GM19099 (cell line): ENCODE results near the gene SLC35C1.

ENCODE experiments used
- POLR2A ChIP-seq: IDR thresholded peaks from 3 replicates; pipeline ENCODE4 v1.6.1; 2011; ENCODE audit warnings: low read depth; ENCODE audit not compliant: insufficient read length; ENCODE audit errors: extremely low read depth

The SLC35C1 gene

DNA sequence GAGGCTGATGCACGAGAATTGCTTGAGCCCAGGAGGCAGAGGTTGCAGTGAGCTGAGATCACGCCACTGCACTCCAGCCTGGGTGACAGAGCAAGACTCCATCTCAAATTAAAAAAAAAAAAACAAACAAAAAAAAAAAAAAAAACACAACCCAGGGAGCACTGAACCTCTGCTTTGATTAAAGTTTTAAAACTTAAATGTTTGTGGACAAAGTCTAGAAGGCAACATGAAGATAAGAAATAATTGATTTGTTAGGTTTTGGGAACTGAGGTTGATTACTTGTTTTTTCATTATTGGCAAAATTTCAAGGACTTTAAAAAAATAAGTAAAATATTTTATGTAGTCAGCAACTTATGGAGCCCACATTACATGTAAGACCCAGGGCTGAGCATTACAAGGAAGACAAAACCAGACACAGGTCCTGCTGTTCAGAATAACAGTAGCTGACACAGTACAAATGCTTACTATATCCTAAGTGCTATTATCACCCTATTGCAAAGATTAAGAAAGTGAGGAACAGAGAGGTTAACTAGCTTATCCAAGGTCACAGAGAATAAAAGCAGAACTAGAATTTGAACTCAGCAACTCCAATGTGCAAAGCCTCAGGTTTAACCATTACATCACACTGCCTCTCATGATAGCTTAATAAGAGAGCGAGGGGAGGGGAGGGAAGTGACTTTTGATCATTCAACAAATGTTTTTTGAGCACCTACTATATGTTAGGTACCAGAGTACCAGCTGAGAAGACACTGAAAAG lies 40.1 kb downstream of the SLC35C1 start:
- no peak for TF ChIP-seq POLR2A

DNA sequence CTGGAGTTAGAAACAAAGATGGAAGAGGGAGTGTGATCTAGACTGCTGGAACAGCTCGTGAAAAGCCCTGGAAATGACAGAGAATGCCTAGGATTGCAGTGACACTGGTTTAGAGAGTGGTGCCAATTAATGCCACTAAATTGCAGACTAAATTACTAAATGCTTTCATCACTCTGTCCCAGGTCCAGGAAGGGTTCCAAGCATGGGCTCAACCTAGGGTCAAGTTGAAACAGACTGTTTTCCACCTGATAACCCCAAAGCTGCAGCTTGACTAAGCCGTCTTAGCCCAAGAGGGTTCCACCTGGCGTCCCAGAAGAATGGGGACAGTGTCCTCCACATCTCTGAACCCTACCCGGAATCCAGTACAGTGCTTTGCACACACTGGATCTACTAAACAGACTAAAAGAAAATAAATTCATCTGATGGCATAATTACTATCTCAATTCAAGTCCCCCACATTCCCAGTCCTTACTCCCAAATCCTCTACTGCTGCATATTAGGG lies 41.3 kb downstream of the SLC35C1 start:
- TF ChIP-seq POLR2A: no peak

DNA sequence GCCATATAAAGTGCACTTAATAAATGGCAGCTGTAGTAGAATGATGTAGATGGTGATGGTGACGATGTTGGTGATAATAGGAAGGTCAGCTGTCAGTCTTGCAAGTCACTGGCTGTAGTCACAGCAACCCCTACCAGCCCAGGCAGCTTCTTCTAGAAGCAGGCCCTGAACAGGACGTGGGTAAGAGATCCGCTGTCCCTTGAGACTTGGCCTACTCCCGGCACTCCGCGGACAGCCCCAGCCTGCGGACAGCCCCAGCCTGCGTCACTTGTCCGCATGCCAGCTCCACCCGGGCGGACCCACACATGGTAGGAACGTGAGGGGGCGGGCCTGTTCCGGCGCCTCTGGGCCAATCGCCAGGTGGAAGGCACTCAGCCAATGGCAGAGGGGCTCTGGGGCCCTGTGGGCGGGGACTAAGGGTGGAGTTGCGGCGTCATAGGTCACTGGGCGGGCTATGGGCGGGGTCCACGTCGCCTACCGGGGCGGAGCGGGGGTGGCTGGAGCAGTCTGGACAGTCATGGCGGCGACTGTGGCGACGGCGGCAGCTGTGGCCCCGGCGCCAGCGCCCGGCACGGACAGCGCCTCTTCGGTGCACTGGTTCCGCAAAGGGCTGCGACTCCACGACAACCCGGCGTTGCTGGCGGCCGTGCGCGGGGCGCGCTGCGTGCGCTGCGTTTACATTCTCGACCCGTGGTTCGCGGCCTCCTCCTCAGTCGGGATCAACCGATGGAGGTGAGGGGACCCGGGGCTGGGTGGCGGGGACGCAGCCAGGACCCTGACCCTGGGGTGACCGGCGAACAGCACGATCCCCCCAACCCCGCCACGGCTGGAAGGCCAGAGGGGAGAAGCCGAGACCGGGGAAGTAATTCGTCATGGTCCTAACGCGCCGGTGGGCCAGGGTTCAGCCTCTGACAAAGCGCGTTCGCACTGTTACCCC lies 42.3 kb downstream of the SLC35C1 start, which contains the start of gene CRY2:
CRY2 (plus strand) TSS at position 502 of the 937 bp plus-strand sequence; CDS start at position 518, 16 bp downstream.
- peak; percentile 94 for TF ChIP-seq POLR2A

DNA sequence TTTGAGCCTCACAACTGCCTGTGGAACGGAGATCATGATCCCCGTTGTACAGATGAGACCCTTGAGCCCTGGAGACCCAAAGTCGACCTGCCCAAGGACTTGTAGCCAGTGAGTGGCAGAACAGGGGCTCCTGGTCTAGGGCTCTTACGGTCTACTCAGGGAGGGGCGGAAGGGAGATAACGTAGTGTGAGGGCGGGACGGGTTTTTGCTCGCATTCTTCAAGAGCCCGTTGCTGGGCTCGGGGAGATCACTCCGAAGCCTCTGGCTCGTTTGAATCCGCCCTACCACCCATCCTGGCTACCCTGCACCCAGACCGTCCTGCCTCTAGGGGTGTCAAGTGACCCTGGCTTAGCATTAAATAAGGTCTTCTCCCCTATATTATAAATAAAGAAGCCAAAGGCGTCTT lies 43.0 kb downstream of the SLC35C1 start:
- no peak for TF ChIP-seq POLR2A

DNA sequence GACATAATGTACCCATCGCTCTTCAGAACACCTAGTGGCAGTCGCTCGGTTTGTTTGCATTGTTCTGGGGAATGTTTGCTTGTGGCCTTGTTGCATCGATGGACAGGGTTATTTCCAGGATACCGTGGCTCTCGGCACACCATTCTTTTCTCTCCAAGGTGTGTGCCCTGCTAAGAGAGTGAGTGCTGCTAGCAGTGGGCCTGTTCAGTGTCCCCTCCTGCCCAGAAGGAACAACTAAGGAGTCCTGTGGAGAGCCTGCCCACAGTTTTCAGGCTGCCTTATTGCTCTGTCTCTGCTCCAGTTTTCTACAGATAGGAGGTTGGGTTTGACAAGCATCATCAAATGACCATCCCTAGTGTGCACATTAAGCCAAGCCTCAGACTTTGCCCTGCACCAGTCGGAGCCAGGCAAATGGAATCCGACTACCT lies 43.7 kb downstream of the SLC35C1 start:
- TF ChIP-seq POLR2A: no peak

DNA sequence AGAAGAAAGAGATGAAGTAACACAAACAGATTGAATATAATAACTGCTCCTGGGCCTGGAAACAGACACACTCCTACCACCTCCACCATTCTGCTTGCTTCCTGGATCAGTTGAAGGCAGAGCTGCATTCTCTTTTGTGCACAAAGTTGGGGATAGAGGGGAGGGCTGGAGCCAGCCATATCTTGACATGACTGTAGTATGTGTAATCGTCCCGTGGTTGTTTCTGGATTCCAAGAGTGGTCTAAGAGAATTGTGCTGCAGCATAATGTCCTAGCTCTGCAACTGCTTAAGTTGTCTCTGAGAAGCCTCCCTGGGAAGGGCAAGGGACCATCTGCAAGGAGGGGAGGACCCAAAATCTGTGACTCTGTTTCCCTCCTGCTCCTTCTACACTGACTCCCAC lies 45.5 kb downstream of the SLC35C1 start:
- no peak for TF ChIP-seq POLR2A

DNA sequence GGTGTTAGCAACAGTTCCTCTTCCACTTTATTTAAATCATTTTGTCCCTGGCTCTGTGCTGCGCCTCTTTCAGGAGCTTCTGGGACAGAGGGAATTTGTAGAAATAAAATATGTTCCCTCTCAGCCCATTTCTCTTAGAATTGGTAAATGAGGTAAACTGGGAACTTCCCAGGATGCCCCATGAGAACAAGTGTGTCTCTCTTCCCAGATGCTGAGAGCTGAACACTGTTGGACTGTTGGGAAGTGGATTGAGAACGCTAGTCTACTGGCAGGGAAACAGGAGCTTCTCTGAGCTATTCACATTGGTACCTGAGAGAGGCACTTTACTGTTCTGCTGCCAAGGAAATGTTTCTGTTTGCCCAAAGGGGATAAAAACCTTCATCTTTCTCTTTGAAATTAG lies 46.3 kb downstream of the SLC35C1 start:
- TF ChIP-seq POLR2A: no peak

DNA sequence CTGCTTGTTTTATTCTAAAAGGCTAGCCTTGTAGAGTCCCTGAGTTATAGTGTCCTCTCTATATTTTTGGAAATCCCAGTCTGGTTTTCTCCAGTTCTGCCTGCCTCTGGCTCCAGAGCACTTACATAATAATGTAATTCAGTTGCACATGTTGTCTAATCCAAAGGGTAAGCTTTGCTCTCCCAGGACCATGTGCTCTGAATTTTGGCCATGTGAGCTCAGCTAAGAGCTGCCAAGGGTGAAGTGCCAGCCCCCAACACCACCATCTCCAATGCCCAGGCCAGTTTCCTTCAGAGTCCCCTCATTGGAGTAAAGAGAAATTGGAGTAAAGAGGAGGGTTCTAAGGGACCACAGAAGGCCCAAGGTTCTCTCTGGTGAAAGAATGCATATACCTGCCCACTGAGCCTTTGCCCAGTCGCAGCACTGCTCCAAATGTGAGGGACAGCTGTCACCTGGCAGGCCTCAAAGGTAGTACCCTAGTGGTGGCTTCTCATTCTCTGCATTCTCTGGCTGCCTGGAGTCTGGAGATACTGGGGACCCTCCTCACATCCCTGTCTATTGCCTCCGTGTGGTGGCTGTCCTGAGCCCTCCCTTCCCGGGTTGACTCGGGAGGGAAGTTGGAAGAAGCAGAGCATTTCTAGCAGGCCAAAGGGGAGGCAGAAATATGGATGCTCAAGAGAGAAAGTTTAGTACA lies 47.2 kb downstream of the SLC35C1 start:
- no peak for TF ChIP-seq POLR2A

DNA sequence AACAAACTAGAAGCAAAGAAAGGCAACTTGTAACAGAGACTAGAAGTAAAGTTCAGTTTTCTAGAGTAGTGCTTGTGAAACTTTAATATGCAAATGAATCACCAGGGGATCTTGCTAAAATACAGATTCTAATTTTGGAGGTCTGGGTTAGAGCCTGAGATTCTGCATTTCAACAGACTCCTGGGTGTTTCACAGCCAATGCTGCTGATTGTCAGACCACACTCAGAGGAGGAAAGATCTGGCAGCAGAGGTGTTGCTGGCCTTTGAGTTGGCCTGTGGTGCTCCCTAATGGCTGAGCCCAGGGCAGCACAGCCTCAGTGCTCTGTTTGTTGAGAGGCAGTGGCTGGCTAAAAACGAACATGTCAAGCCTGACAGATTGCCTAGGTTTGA lies 47.8 kb downstream of the SLC35C1 start:
- TF ChIP-seq POLR2A: no peak

DNA sequence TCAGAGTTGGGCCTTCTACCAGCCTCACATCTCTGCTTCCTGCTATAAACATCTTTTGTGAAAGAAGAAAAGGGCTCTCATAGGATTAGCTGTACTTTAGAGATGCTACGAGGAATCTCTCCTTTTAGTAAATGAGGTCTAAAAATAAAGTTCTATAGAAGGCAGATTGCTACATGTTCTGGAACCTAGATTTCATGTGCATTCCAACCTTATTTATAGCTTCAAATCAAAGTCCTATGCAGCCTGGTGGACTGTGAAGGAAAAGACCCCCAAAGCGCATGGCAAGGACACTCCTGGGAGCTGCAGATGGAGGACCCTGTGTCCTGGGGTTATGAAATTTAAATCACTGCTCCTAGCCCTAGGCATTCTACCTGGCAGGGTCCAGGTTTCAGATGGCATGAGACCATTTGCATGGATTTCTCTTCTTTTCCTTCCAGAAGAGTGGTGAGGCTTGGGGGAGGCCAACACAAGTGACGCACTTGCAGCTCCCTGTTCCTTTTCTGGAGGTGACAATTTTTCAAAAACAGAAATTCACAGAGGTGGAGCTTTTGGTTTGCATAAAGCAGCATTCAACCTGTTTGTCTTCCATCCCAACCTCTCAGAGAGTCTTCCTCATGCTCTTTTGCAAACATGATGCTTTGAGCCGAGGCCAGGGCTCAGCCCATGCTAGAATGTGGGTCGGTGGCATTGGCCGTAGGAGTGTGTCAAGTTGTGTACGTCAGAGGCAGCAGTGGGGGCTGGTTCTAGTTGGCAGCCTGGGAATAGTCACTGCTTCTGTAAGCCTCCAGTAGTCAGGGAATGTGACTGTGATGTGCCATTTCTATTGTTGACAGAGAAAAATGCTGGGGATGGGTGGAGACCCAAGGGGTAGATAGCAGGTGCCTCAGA lies 48.6 kb downstream of the SLC35C1 start:
- no peak for TF ChIP-seq POLR2A

DNA sequence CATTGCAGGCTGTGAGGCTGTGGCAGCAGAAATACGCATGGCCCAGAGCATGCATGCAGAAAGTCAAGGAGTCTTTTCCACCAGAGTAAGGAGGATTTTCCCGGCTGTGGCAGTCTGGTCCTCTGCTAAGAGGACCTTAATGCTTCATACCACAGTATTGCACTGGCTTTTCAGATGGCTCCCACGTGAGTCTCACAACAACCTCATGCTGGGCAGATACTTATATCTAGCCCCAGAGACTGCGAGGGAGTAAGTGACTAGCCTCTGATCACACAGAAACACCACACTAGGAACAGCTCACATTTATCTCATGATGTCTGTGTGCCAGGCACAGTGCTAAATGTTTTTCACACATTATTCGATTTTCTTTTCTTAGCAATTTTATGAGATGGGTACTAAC lies 50.4 kb downstream of the SLC35C1 start:
- TF ChIP-seq POLR2A: no peak

DNA sequence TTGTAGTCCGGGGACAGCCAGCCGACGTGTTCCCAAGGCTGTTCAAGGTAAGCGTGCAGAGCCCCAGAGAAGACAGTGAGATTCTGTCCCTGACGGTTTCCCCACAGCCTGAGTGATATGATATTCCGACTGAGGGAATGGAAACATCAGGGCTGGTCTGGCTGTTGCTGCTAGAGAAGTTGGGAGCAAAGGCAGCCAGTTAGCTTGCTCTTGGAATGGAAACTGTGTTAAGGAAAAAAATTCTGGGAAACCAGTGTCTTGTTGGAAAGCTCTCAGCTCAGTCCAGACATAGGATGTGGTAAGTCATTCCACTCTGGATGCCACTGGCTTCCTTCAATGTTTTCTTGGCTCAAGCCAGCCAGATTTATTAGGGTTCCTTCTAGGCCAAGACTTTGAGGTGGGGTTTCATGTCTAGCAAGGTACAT lies 51.1 kb downstream of the SLC35C1 start:
- no peak for TF ChIP-seq POLR2A

DNA sequence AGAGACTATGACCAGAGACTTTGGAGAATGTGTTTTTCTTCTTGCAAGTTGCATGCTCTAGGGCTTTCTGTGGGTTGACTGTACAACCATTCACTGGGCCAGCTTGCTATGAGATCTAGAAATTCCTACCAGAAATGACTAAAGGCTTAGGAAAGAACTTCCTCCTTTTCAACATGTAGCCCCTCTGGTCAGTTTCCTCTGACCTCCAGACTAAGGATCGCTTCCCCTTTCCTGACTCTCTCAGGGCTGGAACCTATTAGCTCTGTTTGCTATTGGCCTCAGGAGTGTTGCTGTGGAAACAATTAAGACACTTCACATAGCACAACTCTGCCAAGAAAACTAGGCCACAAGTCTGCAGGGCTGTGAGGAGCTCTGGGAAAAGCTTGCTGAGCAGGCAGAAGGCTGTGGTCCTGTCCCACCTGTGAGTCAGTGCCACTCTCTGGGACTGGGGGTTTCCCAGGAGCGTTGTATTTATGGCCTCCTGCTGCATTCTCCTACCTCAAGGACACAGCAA lies 53.1 kb downstream of the SLC35C1 start:
- TF ChIP-seq POLR2A: no peak
